ENCODE data around the gene PTBP1.

Gene PTBP1

GRCh38 chr19:798415-799075, 1.3 kb downstream of the PTBP1 start:
- DNase-seq: no peak

GRCh38 chr19:799076-799881, 2.0 kb downstream of the PTBP1 start:
- no peak for DNase-seq

- DNase-seq: no peak
These were observed 3.2 kb downstream of the PTBP1 start for GRCh38 chr19:800360-801029.

- no peak for DNase-seq
These were observed 4.0 kb downstream of the PTBP1 start for GRCh38 chr19:801030-801860.

- no peak for DNase-seq
These were observed 4.7 kb downstream of the PTBP1 start for GRCh38 chr19:801861-802497.

GRCh38 chr19:802498-803098, 5.3 kb downstream of the PTBP1 start:
- no peak for DNase-seq

GRCh38 chr19:803099-803561, 5.9 kb downstream of the PTBP1 start:
- no peak for DNase-seq

GRCh38 chr19:803686-804418, 6.6 kb downstream of the PTBP1 start:
- no peak for DNase-seq

GRCh38 chr19:804419-805165, 7.3 kb downstream of the PTBP1 start:
- no peak for DNase-seq

- DNase-seq: no peak
These were observed 7.9 kb downstream of the PTBP1 start for GRCh38 chr19:805166-805551.

- no peak for DNase-seq
These were observed 8.6 kb downstream of the PTBP1 start for GRCh38 chr19:805600-806550.

GRCh38 chr19:806815-807421, 9.7 kb downstream of the PTBP1 start:
- DNase-seq: no peak

GRCh38 chr19:807627-808422, 10.6 kb downstream of the PTBP1 start:
- no peak for DNase-seq

GRCh38 chr19:808423-808775, 11.1 kb downstream of the PTBP1 start:
- no peak for DNase-seq

- DNase-seq: no peak
These were observed 13.0 kb downstream of the PTBP1 start for GRCh38 chr19:810077-810855.

GRCh38 chr19:810883-811489, 13.7 kb downstream of the PTBP1 start:
- no peak for DNase-seq

All from NCI-H2081 treated with DMSO at 0.1 percent for 48 hours (cell line).